Parathyroid adenoma (tissue), 2 donors: ENCODE results near the gene STK10.

ENCODE experiments used
- H2AFZ ChIP-seq: fragments of 300-600 bp; sonication (generic); one replicate; pipeline ENCODE4 v1.7.0; 2017; ENCODE audit warnings: antibody characterized with exemption, mild to moderate bottlenecking
- H3K27ac ChIP-seq: fragments of 300-600 bp; sonication (generic); one replicate; pipeline ENCODE4 v1.7.0; 2017
- H3K27me3 ChIP-seq: fragments of 300-600 bp; sonication (generic); one replicate; pipeline ENCODE4 v1.7.0; 2017; ENCODE audit warnings: low read length; ENCODE audit not compliant: control insufficient read depth, insufficient read depth
- H3K36me3 ChIP-seq: fragments of 300-600 bp; sonication (generic); one replicate; pipeline ENCODE4 v1.7.0; 2017; ENCODE audit warnings: low read length; ENCODE audit not compliant: control insufficient read depth, insufficient read depth
- H3K4me1 ChIP-seq: fragments of 300-600 bp; sonication (generic); one replicate; pipeline ENCODE4 v1.7.0; 2017; ENCODE audit warnings: control low read depth
- H3K4me2 ChIP-seq: fragments of 300-600 bp; sonication (generic); one replicate; pipeline ENCODE4 v1.7.0; 2017; ENCODE audit warnings: low read length
- H3K4me3 ChIP-seq: fragments of 300-600 bp; sonication (generic); one replicate; pipeline ENCODE4 v1.7.0; 2017; ENCODE audit warnings: low read depth, low read length
- H3K79me2 ChIP-seq: fragments of 300-600 bp; sonication (generic); one replicate; pipeline ENCODE4 v1.7.0; 2017; ENCODE audit warnings: control low read depth
- H3K9ac ChIP-seq: fragments of 300-600 bp; sonication (generic); one replicate; pipeline ENCODE4 v1.7.0; 2017; ENCODE audit warnings: mild to moderate bottlenecking
- H3K9me3 ChIP-seq: fragments of 300-600 bp; sonication (generic); one replicate; pipeline ENCODE4 v1.7.0; 2017; ENCODE audit warnings: low read length; ENCODE audit not compliant: control insufficient read depth
- CTCF ChIP-seq: fragments of 300-600 bp; sonication (generic); IDR thresholded peaks from one replicate; pipeline ENCODE4 v1.7.0; 2017; ENCODE audit warnings: antibody characterized with exemption, mild to moderate bottlenecking
- donor health status: primary hyperparathyroidism.

The STK10 gene

GRCh38 chr5:172063463-172064235 is 124.4 kb downstream of the STK10 start:
- no peak overlapping the region for H2AFZ ChIP-seq
- peaks cover 8% of the 10 kb centered on the region for H3K4me1 ChIP-seq
- H3K27me3 ChIP-seq, result no peaks in the 10 kb centered on the region
- H3K27ac ChIP-seq, result no peak overlapping the region
- no peak overlapping the region for H3K9ac ChIP-seq
- H3K36me3 ChIP-seq, result no peaks in the 10 kb centered on the region
- no peak overlapping the region for H3K4me3 ChIP-seq
- H3K4me2 ChIP-seq, result no peak overlapping the region
- H3K79me2 ChIP-seq, result no peaks in the 10 kb centered on the region
- no peak for TF ChIP-seq CTCF
- no peaks in the 10 kb centered on the region for H3K9me3 ChIP-seq

GRCh38 chr5:172059661-172060100 is 128.3 kb downstream of the STK10 start:
- Histone ChIP-seq H3K27ac (no peak overlapping the region), H3K9ac (no peak overlapping the region), H3K9me3 (no peaks in the 10 kb centered on the region), H3K4me2 (no peak overlapping the region), H3K36me3 (no peaks in the 10 kb centered on the region), H3K79me2 (no peaks in the 10 kb centered on the region), H3K4me1 (no peaks in the 10 kb centered on the region), H2AFZ (no peak overlapping the region), H3K27me3 (no peaks in the 10 kb centered on the region), H3K4me3 (no peak overlapping the region)
- TF ChIP-seq CTCF, result peak; percentile 82

- no peaks in the 10 kb centered on the region for H3K79me2 ChIP-seq
- H3K27me3 ChIP-seq, result no peaks in the 10 kb centered on the region
- no peak overlapping the region for H2AFZ ChIP-seq
- H3K9ac ChIP-seq, result no peak overlapping the region
- H3K27ac ChIP-seq, result no peak overlapping the region
- no peaks in the 10 kb centered on the region for H3K36me3 ChIP-seq
- no peak overlapping the region for H3K4me3 ChIP-seq
- peaks cover 10% of the 10 kb centered on the region for H3K4me1 ChIP-seq
- no peaks in the 10 kb centered on the region for H3K9me3 ChIP-seq
- no peak for TF ChIP-seq CTCF
- no peak overlapping the region for H3K4me2 ChIP-seq
These were observed 129.9 kb downstream of the STK10 start for GRCh38 chr5:172058088-172058487.

GRCh38 chr5:172055996-172056395 is 132.0 kb downstream of the STK10 start:
- Histone ChIP-seq H3K9ac (no peak overlapping the region), H3K27me3 (no peaks in the 10 kb centered on the region), H3K36me3 (no peaks in the 10 kb centered on the region), H3K9me3 (no peaks in the 10 kb centered on the region), H3K4me1 (peaks cover 24% of the 10 kb centered on the region), H3K27ac (no peak overlapping the region), H3K4me2 (no peak overlapping the region), H3K4me3 (no peak overlapping the region), H2AFZ (no peak overlapping the region), H3K79me2 (no peaks in the 10 kb centered on the region)
- no peak for TF ChIP-seq CTCF

GRCh38 chr5:172055421-172055820 is 132.6 kb downstream of the STK10 start:
- Histone ChIP-seq H3K9me3 (no peaks in the 10 kb centered on the region), H3K4me1 (peaks cover 29% of the 10 kb centered on the region), H3K79me2 (no peaks in the 10 kb centered on the region), H3K27me3 (no peaks in the 10 kb centered on the region), H3K4me2 (no peak overlapping the region), H3K9ac (no peak overlapping the region), H3K4me3 (no peak overlapping the region), H3K36me3 (no peaks in the 10 kb centered on the region), H3K27ac (no peak overlapping the region), H2AFZ (no peak overlapping the region)
- TF ChIP-seq CTCF, result no peak
